Measurements from ENCODE around the gene BEND3. TPM values are rescaled to one million over a fixed set of nuclear protein-coding genes. Genes with fewer than 3 reads are reported as not detected.

Gene BEND3
- total and polyA plus RNA-seq, 9 of the 15 experiments (the other 6 are each of a cell fraction or from before 2014, with no cell fraction given), result 0.64 to 8.4 (median 3.3) TPM

DNA sequence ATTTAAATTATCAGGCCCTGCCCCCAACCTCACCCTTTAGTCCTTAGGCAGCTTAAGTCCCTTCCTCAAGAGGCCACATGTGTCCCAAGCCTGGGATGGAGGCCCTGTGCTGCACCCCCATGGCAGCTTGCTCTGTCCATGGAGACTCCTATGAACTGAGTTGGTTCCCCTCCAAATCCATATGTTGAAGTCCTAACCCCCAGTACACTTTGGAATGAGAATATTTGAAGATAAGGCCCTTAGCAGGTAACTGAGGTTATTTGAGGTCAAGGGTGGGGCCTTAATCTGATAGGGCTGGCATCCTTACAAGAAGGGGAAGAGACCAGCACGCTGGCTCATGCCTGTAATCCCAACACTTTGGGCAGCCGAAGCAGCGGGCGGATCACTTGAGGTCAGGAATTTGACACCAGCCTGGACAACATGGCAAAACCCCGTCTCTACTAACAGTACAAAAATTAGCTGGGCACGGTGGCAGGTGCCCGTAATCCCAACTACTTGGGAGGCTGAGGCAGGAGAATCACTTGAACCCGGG is 6.7 kb upstream of the BEND3 start (continued):
- TF ChIP-seq JUND (IDR thresholded peaks at IDR 0.05; ENCODE audit: borderline replicate concordance, low read depth, low read length), result no peak
- TF ChIP-seq JUND (tag; IDR thresholded peaks at IDR 0.05; ENCODE audit: borderline replicate concordance, low read depth, low read length), result no peak

DNA sequence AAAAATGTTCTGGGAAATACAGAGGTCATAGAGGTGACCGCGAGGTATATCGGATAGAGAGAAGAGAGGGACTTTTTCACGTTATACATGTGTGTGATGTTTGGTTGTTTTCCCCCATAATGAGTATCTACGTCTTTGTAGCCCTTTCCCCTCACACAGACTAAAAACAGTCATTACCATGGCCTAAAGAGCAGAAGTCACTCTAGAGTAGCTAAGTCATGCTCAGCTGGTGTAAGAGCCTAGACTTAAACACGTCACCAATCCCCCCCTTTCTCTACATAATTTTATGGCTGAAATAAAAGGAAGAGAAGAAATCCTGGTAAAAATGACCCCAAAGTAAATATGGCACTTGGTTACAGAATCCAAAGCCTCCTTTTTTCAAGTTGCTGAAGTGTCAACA is 6.0 kb upstream of the BEND3 start:
- Histone ChIP-seq H3K9me3 (replicated peaks; ENCODE audit: control insufficient read depth, insufficient read depth, low read depth, low read length) (no peaks in the 10 kb centered on the region), H3K9ac (ENCODE audit: insufficient read depth in 1 of 2, low read depth in 2 of 2, low read length in 2 of 2) (no peak overlapping the region; a peak in 1 of 4 replicates), H3K79me2 (ENCODE audit: control insufficient read depth, insufficient read depth, low read length) (no peaks in the 10 kb centered on the region), H3K27me3 (ENCODE audit: control insufficient read depth in 2 of 2, insufficient read depth in 2 of 2, low read length in 2 of 2) (no peaks in the 10 kb centered on the region), H3K4me3 (no peak overlapping the region), H3K27ac (ENCODE audit: extremely low read depth, low read depth, low read length) (peak overlapping the region; percentile 59), H4K20me1 (replicated peaks; ENCODE audit: control insufficient read depth, insufficient read depth, low read length) (no peaks in the 10 kb centered on the region), H3K4me2 (ENCODE audit: insufficient read depth, low read length) (no peak overlapping the region), H2AFZ (ENCODE audit: low read depth, low read length) (peak overlapping the region; percentile 85), H3K9me1 (ENCODE audit: control insufficient read depth, insufficient read depth, low read length) (no peaks in the 10 kb centered on the region), H3K36me3 (ENCODE audit: control insufficient read depth, insufficient read depth, low read length) (no peaks in the 10 kb centered on the region), H3K4me1 (replicated peaks in 1 of 2; ENCODE audit: control insufficient read depth in 2 of 2, insufficient read depth in 2 of 2, low read length in 2 of 2) (peaks cover 9 to 13% of the 10 kb centered on the region in 2 experiments; a peak in 3 of 5 replicates)
- intact Hi-C loops (cut with micrococcal nuclease) (no loop called here), in situ Hi-C loops (cut with MboI) (no loop called here)
- 50% methylated on average over 5 of the region's 6 CpGs for WGBS (ENCODE audit: insufficient coverage, low coverage, missing lambda C conversion rate)
- ATAC-seq, result peak; percentile 63
- BruUV-seq (replicated peaks), result no TSS peak
- ChIA-PET POLR2A (interaction anchor here (0.7 to 1.1 kb wide), 2 partner anchors 9 to 48 kb away, joined by 3 read pairs; no protein-coding TSS in a partner anchor), CTCF (ENCODE audit: low intra/inter-chr PET ratio) (no interaction called here)
- no peak for FAIRE-seq
- peak in 2 of 4 experiments; percentile 24 to 31 for DNase-seq (ENCODE audit: extremely low read depth in 1 of 4, low spot score in 3 of 4)
- TF ChIP-seq, protein P1, sequence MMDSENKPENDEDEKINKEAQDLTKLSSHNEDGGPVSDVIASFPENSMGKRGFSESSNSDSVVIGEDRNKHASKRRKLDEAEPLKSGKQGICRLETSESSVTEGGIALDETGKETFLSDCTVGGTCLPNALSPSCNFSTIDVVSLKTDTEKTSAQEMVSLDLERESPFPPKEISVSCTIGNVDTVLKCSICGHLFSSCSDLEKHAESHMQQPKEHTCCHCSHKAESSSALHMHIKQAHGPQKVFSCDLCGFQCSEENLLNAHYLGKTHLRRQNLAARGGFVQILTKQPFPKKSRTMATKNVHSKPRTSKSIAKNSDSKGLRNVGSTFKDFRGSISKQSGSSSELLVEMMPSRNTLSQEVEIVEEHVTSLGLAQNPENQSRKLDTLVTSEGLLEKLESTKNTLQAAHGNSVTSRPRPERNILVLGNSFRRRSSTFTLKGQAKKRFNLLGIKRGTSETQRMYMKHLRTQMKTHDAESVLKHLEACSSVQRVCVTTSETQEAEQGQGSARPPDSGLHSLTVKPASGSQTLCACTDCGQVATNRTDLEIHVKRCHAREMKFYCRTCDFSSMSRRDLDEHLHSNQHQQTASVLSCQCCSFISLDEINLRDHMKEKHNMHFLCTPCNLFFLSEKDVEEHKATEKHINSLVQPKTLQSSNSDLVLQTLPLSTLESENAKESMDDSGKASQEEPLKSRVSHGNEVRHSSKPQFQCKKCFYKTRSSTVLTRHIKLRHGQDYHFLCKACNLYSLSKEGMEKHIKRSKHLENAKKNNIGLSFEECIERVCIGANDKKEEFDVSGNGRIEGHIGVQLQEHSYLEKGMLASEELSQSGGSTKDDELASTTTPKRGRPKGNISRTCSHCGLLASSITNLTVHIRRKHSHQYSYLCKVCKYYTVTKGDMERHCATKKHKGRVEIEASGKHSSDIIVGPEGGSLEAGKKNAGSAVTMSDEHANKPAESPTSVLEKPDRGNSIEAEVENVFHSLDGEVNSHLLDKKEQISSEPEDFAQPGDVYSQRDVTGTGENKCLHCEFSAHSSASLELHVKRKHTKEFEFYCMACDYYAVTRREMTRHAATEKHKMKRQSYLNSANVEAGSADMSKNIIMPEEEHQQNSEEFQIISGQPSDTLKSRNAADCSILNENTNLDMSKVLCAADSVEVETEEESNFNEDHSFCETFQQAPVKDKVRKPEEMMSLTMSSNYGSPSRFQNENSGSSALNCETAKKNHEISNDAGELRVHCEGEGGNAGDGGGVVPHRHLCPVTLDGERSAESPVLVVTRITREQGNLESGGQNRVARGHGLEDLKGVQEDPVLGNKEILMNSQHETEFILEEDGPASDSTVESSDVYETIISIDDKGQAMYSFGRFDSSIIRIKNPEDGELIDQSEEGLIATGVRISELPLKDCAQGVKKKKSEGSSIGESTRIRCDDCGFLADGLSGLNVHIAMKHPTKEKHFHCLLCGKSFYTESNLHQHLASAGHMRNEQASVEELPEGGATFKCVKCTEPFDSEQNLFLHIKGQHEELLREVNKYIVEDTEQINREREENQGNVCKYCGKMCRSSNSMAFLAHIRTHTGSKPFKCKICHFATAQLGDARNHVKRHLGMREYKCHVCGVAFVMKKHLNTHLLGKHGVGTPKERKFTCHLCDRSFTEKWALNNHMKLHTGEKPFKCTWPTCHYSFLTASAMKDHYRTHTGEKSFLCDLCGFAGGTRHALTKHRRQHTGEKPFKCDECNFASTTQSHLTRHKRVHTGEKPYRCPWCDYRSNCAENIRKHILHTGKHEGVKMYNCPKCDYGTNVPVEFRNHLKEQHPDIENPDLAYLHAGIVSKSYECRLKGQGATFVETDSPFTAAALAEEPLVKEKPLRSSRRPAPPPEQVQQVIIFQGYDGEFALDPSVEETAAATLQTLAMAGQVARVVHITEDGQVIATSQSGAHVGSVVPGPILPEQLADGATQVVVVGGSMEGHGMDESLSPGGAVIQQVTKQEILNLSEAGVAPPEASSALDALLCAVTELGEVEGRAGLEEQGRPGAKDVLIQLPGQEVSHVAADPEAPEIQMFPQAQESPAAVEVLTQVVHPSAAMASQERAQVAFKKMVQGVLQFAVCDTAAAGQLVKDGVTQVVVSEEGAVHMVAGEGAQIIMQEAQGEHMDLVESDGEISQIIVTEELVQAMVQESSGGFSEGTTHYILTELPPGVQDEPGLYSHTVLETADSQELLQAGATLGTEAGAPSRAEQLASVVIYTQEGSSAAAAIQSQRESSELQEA (IDR thresholded peaks at IDR 0.05; ENCODE audit: low read depth), result no peak
- no peak for TF ChIP-seq NFE2L1 (tag; IDR thresholded peaks at IDR 0.05; ENCODE audit: borderline replicate concordance, low read depth)
- 0 out of 2 replicates have a peak, but pooled peaks have one; percentile 30 for TF ChIP-seq NFRKB (IDR thresholded peaks at IDR 0.05; ENCODE audit: low read depth)
- TF ChIP-seq, protein P2, sequence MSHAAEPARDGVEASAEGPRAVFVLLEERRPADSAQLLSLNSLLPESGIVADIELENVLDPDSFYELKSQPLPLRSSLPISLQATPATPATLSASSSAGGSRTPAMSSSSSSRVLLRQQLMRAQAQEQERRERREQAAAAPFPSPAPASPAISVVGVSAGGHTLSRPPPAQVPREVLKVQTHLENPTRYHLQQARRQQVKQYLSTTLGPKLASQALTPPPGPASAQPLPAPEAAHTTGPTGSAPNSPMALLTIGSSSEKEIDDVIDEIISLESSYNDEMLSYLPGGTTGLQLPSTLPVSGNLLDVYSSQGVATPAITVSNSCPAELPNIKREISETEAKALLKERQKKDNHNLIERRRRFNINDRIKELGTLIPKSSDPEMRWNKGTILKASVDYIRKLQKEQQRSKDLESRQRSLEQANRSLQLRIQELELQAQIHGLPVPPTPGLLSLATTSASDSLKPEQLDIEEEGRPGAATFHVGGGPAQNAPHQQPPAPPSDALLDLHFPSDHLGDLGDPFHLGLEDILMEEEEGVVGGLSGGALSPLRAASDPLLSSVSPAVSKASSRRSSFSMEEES (CRISPR knock-in tag; IDR thresholded peaks at IDR 0.05), result no peak
- TF ChIP-seq PYGO2 (tag; IDR thresholded peaks at IDR 0.05), result no peak
- TF ChIP-seq SAP30 (IDR thresholded peaks at IDR 0.05; ENCODE audit: borderline replicate concordance, insufficient read depth, low read depth, low read length, poor library complexity, severe bottlenecking), result no peak
- no peak for TF ChIP-seq RBFOX2 (IDR thresholded peaks at IDR 0.05; ENCODE audit: low read depth, low read length)
